B cell (primary cell): Measurements from ENCODE around the gene RGS7. TPM values are rescaled to one million over a fixed set of nuclear protein-coding genes. Genes with fewer than 3 reads are reported as not detected.
A peak's percentile ranks its signal among the peaks of the same experiment; 100 is the strongest.

Experiments used
- ATAC-seq: fragments of 200-7000 bp; cut with Tn5 transposase; one replicate; pipeline ENCODE4 v1.10.0; 2021; ENCODE audit warnings: low read depth, mild to moderate bottlenecking, moderate number of reproducible peaks, moderate library complexity
- CTCF ChIA-PET: fragments of 350-600 bp; sonication (Branson Sonifier 250); formaldehyde crosslinking; loops from one replicate; lab custom pipeline; 2021; ENCODE audit warnings: antibody characterized with exemption, inconsistent platforms; lab: Charles Lee
- POLR2A ChIA-PET: fragments of 350-600 bp; sonication (Branson Sonifier 250); formaldehyde crosslinking; loops from one replicate; lab custom pipeline; 2021; ENCODE audit warnings: antibody characterized with exemption; lab: Charles Lee
- DNase-seq: peaks from one replicate; pipeline ENCODE4 v3.0.0; 2013
- H2AFZ ChIP-seq: 2 replicates; pipeline ENCODE4 v1.6.1; 2012; ENCODE audit warnings: mild to moderate bottlenecking, low read depth, low read length; ENCODE audit not compliant: insufficient read depth, poor library complexity, severe bottlenecking
- H3K27ac ChIP-seq, 2 donors: 1 replicate in 1 of 2; 2 replicates in 1 of 2; pipeline ENCODE4 v1.5.1; 2012 to 2013; ENCODE audit warnings: low read length in 2 of 2, mild to moderate bottlenecking in 2 of 2, moderate library complexity in 1 of 2
- H3K27me3 ChIP-seq, 4 experiments: fragments of 200-600 bp in 1 of 4; sonication (generic) in 1 of 4; replicated peaks in 1 of 4; 1 replicate in 2 of 4; 2 replicates in 2 of 4; pipeline versions ENCODE4 v1.6.1 to v1.7.0; 2013 to 2016; ENCODE audit warnings: low read length in 3 of 4, mild to moderate bottlenecking in 2 of 4, mixed read lengths in 1 of 4, moderate library complexity in 1 of 4; ENCODE audit not compliant: insufficient read depth in 4 of 4, control insufficient read depth in 3 of 4; ENCODE audit errors: control extremely low read depth in 1 of 4
- H3K36me3 ChIP-seq, 2 experiments: replicated peaks in 1 of 2; 1 replicate in 1 of 2; 2 replicates in 1 of 2; pipeline versions ENCODE4 v1.6.1 to v1.7.1; 2013; ENCODE audit warnings: low read length in 1 of 2; ENCODE audit not compliant: insufficient read depth in 2 of 2, control insufficient read depth in 1 of 2; ENCODE audit errors: control extremely low read depth in 1 of 2, extremely low read depth in 1 of 2
- H3K4me1 ChIP-seq, 2 donors: fragments of 200-600 bp in 1 of 2; sonication (generic) in 1 of 2; 1 replicate in 1 of 2; 2 replicates in 1 of 2; pipeline versions ENCODE4 v1.5.1 to v1.6.1; 2013 to 2017; ENCODE audit warnings: low read length in 2 of 2; ENCODE audit not compliant: control insufficient read depth in 2 of 2, insufficient read depth in 2 of 2
- H3K4me2 ChIP-seq: replicated peaks from 2 replicates; pipeline ENCODE3; 2012; ENCODE audit warnings: mild to moderate bottlenecking, low read depth, low read length; ENCODE audit not compliant: poor library complexity, severe bottlenecking
- H3K4me3 ChIP-seq, 5 experiments: fragments of 200-600 bp in 1 of 5; sonication (generic) in 1 of 5; 1 replicate in 3 of 5; 2 replicates in 2 of 5; pipeline versions ENCODE4 v1.5.1 to v1.7.0; 2011 to 2016; ENCODE audit warnings: low read length in 4 of 5, mild to moderate bottlenecking in 4 of 5, low read depth in 2 of 5, control low read depth in 1 of 5, moderate library complexity in 1 of 5; ENCODE audit not compliant: insufficient read depth in 1 of 5; ENCODE audit errors: control extremely low read depth in 1 of 5, extremely low read depth in 1 of 5
- H3K79me2 ChIP-seq: fragments of 200-600 bp; sonication (generic); one replicate; pipeline ENCODE4 v1.6.0; 2016; ENCODE audit warnings: low read length; ENCODE audit not compliant: control insufficient read depth, insufficient read depth
- H3K9ac ChIP-seq: fragments of 200-600 bp; sonication (generic); 2 replicates; pipeline ENCODE4 v1.6.1; 2017; ENCODE audit warnings: mild to moderate bottlenecking, low read length, moderate library complexity
- H3K9me3 ChIP-seq, 3 donors: one replicate each; pipeline versions ENCODE4 v1.6.1 to v1.7.1; 2013; ENCODE audit warnings: low read length in 2 of 3; ENCODE audit not compliant: control insufficient read depth in 2 of 3, insufficient read depth in 1 of 3; ENCODE audit errors: control extremely low read depth in 1 of 3
- H4K20me1 ChIP-seq: 2 replicates; pipeline ENCODE4 v1.6.0; 2012; ENCODE audit warnings: mild to moderate bottlenecking, low read length; ENCODE audit not compliant: insufficient read depth, control insufficient read depth, poor library complexity, severe bottlenecking
- H3K27ac Mint-ChIP-seq: one replicate; pipeline ENCODE4 v1.8.0; 2021; ENCODE audit warnings: mixed read lengths
- H3K27me3 Mint-ChIP-seq: one replicate; pipeline ENCODE4 v1.8.0; 2021; ENCODE audit warnings: mixed read lengths
- H3K4me1 Mint-ChIP-seq: one replicate; pipeline ENCODE4 v1.8.0; 2021; ENCODE audit warnings: mixed read lengths
- H3K4me3 Mint-ChIP-seq: one replicate; pipeline ENCODE4 v1.8.0; 2021; ENCODE audit warnings: mixed read lengths
- H3K9me3 Mint-ChIP-seq: one replicate; pipeline ENCODE4 v1.8.0; 2022; ENCODE audit warnings: mixed read lengths; ENCODE audit not compliant: insufficient read depth
- EZH2 ChIP-seq: IDR thresholded peaks from 2 replicates; pipeline ENCODE4 v1.6.1; 2012; ENCODE audit warnings: borderline replicate concordance, low read depth, mild to moderate bottlenecking, moderate library complexity, low read length; ENCODE audit not compliant: insufficient read depth, poor library complexity, severe bottlenecking
- WGBS: methylation state at CpG from one replicate; pipeline ENCODE4 v1.1.5; 2013; ENCODE audit warnings: missing lambda C conversion rate; ENCODE audit not compliant: insufficient coverage; 5-methylcytosine and 5-hydroxymethylcytosine counted together
- intact Hi-C: fragments of 100-400 bp; cut with micrococcal nuclease; formaldehyde crosslinking; loops from one replicate; pipeline ENCODE4 v1.10.0; 2022
- polyA plus RNA-seq: library from polyadenylated mRNA; depleted of rRNA; stranded (reverse); fragments of >200 nt; gene quantifications from 2 replicates; pipeline ENCODE4 v1.2.3, GENCODE V29; 2012
- total RNA-seq, 2 donors: library from RNA; stranded (reverse); fragments of 120-200 nt in 1 of 2; gene quantifications; 1 replicate in 1 of 2; 2 replicates in 1 of 2; pipeline versions ENCODE4 v1.2.3 to v1.2.4, GENCODE V29; 2013 to 2022
- TF ChIP-seq, protein P1 (sequence below): fragments of 200-600 bp; IDR thresholded peaks from one replicate; pipeline ENCODE4 v1.8.0; 2022; ENCODE audit warnings: antibody characterized with exemption, mild to moderate bottlenecking

RGS7 gene
- total and polyA plus RNA-seq, 2 donors (not counting 1 experiment from before 2014, with no cell fraction given), result 0.15 to 1.8 TPM

GRCh38 chr1:241331328-241332036 is 25.5 kb downstream of the RGS7 start:
- no CpG with 5 or more reads among the region's 3 CpGs for WGBS
- no peaks in the 10 kb centered on the region for H3K9me3 Mint-ChIP-seq
- no peak overlapping the region for H3K27ac Mint-ChIP-seq
- DNase-seq (no peak), ATAC-seq (no peak)
- H3K27me3 ChIP-seq, result no peaks in the 10 kb centered on the region
- peak overlapping the region; percentile 2 for H3K4me3 Mint-ChIP-seq
- no peaks in the 10 kb centered on the region for H3K79me2 ChIP-seq
- H3K4me1 ChIP-seq, result peaks cover 16 to 36% of the 10 kb centered on the region in 2 donors
- TF ChIP-seq, protein P1, sequence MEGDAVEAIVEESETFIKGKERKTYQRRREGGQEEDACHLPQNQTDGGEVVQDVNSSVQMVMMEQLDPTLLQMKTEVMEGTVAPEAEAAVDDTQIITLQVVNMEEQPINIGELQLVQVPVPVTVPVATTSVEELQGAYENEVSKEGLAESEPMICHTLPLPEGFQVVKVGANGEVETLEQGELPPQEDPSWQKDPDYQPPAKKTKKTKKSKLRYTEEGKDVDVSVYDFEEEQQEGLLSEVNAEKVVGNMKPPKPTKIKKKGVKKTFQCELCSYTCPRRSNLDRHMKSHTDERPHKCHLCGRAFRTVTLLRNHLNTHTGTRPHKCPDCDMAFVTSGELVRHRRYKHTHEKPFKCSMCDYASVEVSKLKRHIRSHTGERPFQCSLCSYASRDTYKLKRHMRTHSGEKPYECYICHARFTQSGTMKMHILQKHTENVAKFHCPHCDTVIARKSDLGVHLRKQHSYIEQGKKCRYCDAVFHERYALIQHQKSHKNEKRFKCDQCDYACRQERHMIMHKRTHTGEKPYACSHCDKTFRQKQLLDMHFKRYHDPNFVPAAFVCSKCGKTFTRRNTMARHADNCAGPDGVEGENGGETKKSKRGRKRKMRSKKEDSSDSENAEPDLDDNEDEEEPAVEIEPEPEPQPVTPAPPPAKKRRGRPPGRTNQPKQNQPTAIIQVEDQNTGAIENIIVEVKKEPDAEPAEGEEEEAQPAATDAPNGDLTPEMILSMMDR, result no peak
- TF ChIP-seq EZH2, result no peak
- intact Hi-C loops, result no loop called here
- peak overlapping the region; percentile 67 for H3K4me2 ChIP-seq
- CTCF ChIA-PET, result no interaction called here
- H4K20me1 ChIP-seq, result no peaks in the 10 kb centered on the region
- H2AFZ ChIP-seq, result no peak overlapping the region
- H3K27ac ChIP-seq, result no peak overlapping the region
- peak overlapping the region; percentile 9 for H3K9ac ChIP-seq
- H3K9me3 ChIP-seq, result no peaks in the 10 kb centered on the region
- H3K4me1 Mint-ChIP-seq, result peaks cover 31% of the 10 kb centered on the region
- H3K4me3 ChIP-seq, result no peak overlapping the region
- no peaks in the 10 kb centered on the region for H3K27me3 Mint-ChIP-seq
- POLR2A ChIA-PET, result no interaction called here
- H3K36me3 ChIP-seq, result no peaks in the 10 kb centered on the region

DNA sequence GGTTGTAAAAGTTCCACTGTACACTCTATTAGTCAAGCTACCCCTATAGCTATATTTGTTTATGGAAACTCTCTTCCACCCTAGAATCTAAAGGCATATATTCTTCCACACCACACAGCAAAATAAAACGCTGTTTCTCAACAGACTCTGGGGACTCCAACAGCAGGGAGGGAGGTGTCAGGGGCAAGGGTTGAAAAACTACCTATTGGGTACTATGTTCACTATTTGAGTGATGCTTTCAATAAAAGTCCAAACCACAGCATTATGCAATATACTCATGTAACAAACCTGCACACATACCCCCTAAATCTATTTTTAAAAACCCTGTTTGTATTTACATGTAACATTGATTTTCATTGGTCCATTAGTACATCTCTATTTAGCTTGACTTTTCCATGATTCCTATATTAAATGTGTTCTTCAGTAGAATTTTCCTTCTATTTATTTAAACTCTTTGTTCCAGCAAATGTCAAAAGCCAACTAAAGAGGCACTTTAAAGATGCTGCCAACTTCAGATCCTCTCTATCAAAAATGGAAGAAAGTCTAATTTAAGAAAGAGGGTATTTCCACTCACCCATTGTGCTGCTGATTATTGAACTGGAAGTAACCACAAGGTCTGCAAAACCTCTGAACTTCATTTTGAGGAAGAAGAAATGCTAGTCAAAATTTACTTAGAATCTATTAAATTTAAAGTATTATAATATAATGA is 26.2 kb downstream of the RGS7 start:
- Histone ChIP-seq H3K4me2 (peak overlapping the region; percentile 67), H3K9ac (peak overlapping the region; percentile 3), H3K4me1 (peaks cover 16 to 30% of the 10 kb centered on the region in 2 donors), H4K20me1 (no peaks in the 10 kb centered on the region), H3K4me3 (peak overlapping the region in 2 of 5 experiments; percentile 5 to 36), H3K27me3 (no peaks in the 10 kb centered on the region), H3K36me3 (no peaks in the 10 kb centered on the region), H3K27ac (peak overlapping the region; percentile 59 to 79), H3K79me2 (no peaks in the 10 kb centered on the region), H3K9me3 (no peaks in the 10 kb centered on the region), H2AFZ (peak overlapping the region; percentile 48)
- ATAC-seq (peak; percentile 67), DNase-seq (peak; percentile 63)
- Mint-ChIP-seq H3K4me3 (peak overlapping the region; percentile 62), H3K9me3 (no peaks in the 10 kb centered on the region), H3K27me3 (no peaks in the 10 kb centered on the region), H3K27ac (peak overlapping the region; percentile 80), H3K4me1 (peaks cover 27% of the 10 kb centered on the region)
- intact Hi-C loops, result no loop called here
- ChIA-PET POLR2A (no interaction called here), CTCF (no interaction called here)
- WGBS, result no CpG with 5 or more reads among the region's 1 CpG
- TF ChIP-seq EZH2, result no peak
- TF ChIP-seq, protein P1, result no peak
